Astrocyte of the cerebellum (primary cell): ENCODE results near the gene MISP3.

Experiments
- DNase-seq: peaks from one replicate; pipeline ENCODE4 v3.0.0-alpha.2; 2011; ENCODE audit warnings: low read depth
- H3K4me3 ChIP-seq: 2 replicates; pipeline ENCODE4 v1.5.1; 2011; ENCODE audit warnings: mild to moderate bottlenecking, low read depth, low read length, moderate library complexity
- in situ Hi-C: cut with HindIII; loops from 2 replicates; pipeline ENCODE4 v1.10.0; 2017; ENCODE audit warnings: low sequenced_read_pairs
- TF ChIP-seq, protein P1 (sequence below): IDR thresholded peaks from 2 replicates; pipeline ENCODE4 v1.5.1; 2012; ENCODE audit warnings: low read length, low read depth, moderate library complexity, mild to moderate bottlenecking; ENCODE audit errors: missing control alignments

The MISP3 gene

DNA sequence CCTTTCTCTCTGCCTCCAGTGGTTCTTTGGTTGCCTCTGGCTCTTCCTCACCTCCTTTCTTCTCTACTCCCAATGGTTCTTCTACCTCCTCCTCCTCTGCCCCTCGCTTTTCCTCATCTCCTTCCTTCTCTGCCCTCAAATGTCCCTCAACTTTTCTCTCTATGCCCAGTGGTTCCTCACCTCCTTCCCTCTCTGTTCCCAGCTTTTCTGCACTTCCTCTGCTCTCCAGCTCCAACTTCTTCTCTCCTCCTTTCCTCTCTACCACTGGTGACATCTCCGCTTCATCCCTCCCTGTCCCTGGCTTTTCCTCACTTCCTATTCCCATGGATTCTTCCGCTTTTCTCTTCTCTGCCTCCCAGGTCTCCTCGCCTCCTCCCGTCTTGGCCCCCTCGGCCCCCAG is 18.5 kb upstream of the MISP3 start:
- in situ Hi-C loops: no loop called here
- DNase-seq: no peak
- TF ChIP-seq, protein P1, sequence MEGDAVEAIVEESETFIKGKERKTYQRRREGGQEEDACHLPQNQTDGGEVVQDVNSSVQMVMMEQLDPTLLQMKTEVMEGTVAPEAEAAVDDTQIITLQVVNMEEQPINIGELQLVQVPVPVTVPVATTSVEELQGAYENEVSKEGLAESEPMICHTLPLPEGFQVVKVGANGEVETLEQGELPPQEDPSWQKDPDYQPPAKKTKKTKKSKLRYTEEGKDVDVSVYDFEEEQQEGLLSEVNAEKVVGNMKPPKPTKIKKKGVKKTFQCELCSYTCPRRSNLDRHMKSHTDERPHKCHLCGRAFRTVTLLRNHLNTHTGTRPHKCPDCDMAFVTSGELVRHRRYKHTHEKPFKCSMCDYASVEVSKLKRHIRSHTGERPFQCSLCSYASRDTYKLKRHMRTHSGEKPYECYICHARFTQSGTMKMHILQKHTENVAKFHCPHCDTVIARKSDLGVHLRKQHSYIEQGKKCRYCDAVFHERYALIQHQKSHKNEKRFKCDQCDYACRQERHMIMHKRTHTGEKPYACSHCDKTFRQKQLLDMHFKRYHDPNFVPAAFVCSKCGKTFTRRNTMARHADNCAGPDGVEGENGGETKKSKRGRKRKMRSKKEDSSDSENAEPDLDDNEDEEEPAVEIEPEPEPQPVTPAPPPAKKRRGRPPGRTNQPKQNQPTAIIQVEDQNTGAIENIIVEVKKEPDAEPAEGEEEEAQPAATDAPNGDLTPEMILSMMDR: no peak
- no peak overlapping the region for H3K4me3 ChIP-seq

DNA sequence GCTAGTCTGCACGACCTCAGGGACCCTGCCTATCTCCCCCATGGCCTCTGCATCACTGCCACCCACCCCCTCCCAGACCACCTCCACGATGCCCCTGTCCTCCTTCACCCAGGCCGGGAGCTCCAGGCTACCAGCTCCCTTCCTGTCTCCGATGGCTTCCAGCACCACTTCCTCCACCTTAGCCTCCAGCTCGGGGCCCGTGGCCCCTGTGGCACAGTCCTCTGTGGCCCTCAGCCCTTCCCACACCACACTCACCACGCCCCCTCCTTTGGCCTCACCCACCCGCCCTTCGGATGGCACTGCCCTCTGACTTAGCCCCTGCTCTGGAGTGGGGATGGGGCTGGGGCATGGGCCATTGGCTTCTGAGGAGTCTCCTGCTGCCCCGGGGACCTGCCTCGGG is 17.9 kb upstream of the MISP3 start:
- in situ Hi-C loops: no loop called here
- no peak for DNase-seq
- no peak overlapping the region for H3K4me3 ChIP-seq
- TF ChIP-seq, protein P1: no peak

DNA sequence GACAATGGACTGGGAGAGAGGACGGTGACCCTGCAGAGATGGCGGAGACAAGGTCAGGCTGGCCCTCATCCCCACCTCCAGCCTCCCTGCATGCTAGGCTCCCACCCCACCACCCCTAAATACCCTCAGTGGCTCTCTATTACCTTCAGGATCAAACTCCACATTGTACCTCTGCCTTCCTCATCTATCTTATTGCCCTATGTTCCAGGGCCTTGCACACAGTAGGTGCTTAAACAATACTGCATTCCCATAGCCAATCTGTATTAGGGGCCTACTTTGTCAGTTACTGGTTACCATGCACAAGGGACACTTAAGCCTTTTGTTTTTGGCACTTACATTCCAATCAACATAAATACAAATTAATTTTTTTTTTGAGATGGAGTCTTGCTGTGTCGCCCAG is 17.2 kb upstream of the MISP3 start:
- in situ Hi-C loops: no loop called here
- TF ChIP-seq, protein P1: no peak
- H3K4me3 ChIP-seq: no peak overlapping the region
- no peak for DNase-seq

DNA sequence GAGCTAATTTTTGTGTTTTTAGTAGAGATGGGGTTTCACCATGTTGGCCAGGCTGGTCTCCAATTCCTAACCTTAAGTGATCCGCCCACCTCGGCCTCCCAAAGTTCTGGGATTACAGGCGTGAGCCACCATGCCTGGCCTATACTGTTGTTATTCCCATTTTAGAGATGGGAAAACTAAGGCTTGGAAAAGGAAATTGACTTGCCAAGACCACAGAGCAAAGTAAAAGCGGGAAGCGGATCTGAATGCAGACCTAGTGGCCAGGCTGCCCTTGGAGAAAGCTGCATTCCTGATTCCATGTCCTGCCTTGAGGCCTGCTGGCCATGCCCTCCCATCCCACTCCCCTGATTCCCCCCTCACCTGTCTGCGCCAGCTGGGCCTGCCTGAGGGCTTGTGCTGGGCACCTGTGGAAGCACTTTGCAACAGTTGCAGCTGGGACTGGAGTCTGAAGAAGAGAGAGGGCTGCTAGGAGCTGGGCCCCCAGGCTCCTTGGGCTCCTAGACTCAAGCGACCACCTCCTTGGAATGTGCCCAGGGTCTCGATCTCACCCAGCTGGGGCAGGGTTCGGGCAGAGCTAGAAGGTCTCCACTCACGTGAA is 16.4 kb upstream of the MISP3 start:
- TF ChIP-seq, protein P1: no peak
- DNase-seq: no peak
- in situ Hi-C loops: no loop called here
- no peak overlapping the region for H3K4me3 ChIP-seq

DNA sequence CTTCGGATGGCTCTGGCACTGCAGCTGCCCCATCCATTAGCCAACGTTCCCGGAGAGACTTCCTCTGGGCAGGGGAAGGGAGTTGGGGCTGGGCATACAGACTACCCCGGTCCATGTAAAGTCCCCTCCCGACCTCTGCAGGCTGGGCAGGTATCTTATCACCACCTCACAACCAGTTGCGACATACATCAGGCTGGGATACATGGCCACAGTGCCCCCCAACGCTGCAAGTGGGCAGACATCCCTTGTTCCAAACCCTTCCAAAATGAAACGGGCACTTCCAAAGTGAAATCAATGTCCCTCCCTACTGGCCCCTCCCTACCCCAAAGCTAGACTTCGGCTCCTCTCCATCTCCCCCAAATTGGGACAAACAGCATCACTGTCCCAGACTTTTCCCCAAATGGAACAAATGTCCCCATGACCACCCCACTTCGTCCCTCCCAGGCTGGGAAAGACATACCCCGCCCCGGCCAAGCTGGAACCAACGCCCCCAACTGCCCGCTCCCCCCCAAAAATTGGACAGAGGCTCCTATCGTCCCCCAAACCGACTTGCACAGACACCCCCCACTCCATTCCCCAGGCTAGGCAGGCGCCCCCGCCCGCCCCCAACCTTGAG is 15.7 kb upstream of the MISP3 start:
- in situ Hi-C loops: no loop called here
- DNase-seq: no peak
- TF ChIP-seq, protein P1: no peak
- peak overlapping the region; percentile 36 for H3K4me3 ChIP-seq

DNA sequence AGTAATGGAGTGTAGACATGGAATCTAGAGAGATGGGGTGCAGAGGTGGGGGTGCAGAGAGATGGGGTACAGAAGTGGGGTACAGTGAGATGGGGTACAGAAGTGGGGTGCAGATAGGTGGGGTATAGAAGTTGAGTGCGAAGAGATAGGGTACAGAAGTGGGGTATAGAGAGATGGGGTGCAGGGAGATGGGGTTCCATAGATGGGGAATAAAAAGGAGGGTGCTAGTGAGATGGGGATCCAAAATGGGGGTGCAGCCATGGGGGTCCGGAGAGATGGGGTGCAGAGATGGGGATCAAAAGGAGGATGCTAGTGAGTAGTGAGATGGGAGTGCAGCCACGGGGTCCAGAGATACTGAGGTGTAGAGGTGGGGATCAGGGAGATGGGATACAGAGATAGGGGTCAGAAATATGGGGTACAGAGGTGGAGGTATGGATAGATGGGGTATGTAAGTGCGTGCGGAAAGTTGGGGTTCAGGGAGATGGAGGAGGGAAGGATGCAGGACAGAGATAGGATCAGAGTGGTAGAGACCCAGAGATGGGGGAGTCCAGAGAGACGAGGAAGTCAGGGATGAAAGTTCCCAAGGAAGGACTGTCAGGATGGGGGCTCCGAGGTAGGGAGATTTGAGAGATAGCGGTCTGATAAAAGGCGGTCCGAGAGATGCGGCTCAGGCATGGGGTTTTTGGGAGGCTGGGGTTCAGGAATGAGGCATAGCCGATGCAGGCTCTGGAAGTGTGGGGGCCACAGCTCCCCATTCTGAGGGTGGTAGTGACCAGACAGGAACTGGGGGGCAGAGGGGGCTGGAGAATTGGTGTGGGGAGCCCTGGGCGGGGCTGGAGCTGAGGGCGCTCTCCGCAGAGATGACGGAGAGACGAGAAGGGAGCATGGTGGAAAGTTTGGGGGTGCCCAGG is 14.1 kb upstream of the MISP3 start:
- H3K4me3 ChIP-seq: peak overlapping the region; percentile 36
- TF ChIP-seq, protein P1: no peak
- no peak for DNase-seq
- in situ Hi-C loops: no loop called here
